Keratinocyte (primary cell): Measurements from ENCODE around the gene PKP4. TPM values are rescaled to one million over a fixed set of nuclear protein-coding genes. Genes with fewer than 3 reads are reported as not detected.
"Not testable (repeated sequence)": the region's sequence is repeated elsewhere in the genome, so short reads cannot be mapped to it uniquely, and the experiment has no call there.

Experiments used
- DNase-seq: peaks from one replicate; pipeline ENCODE4 v3.0.0-alpha.2; 2011; ENCODE audit warnings: low read depth, missing footprints, low spot score
- FAIRE-seq: peaks from 2 replicates; lab custom pipeline; 2011; peaks lifted over from hg19 to GRCh38; lab: Jason Lieb, UNC
- H2AFZ ChIP-seq: 2 replicates; pipeline ENCODE4 v1.6.0; 2012; ENCODE audit warnings: low read length, control low read depth, inconsistent platforms; ENCODE audit not compliant: control insufficient read depth
- H3K27ac ChIP-seq: 2 replicates; pipeline ENCODE4 v1.5.1; 2011; ENCODE audit warnings: low read length; ENCODE audit not compliant: control insufficient read depth, insufficient read depth
- H3K27me3 ChIP-seq: 3 replicates; pipeline ENCODE4 v1.6.0; 2011; ENCODE audit warnings: low read length; ENCODE audit not compliant: control insufficient read depth, insufficient read depth; ENCODE audit errors: extremely low read depth
- H3K36me3 ChIP-seq, 2 experiments: 2 replicates in 1 of 2; 3 replicates in 1 of 2; pipeline ENCODE4 v1.5.1; 2011; ENCODE audit warnings: low read length in 2 of 2, mild to moderate bottlenecking in 1 of 2; ENCODE audit not compliant: control insufficient read depth in 2 of 2, insufficient read depth in 2 of 2; ENCODE audit errors: extremely low read depth in 1 of 2
- H3K4me1 ChIP-seq: 3 replicates; pipeline ENCODE4 v1.5.1; 2011; ENCODE audit warnings: low read length; ENCODE audit not compliant: control insufficient read depth, insufficient read depth; ENCODE audit errors: extremely low read depth
- H3K4me2 ChIP-seq: 3 replicates; pipeline ENCODE4 v1.6.0; 2011; ENCODE audit warnings: low read depth, low read length; ENCODE audit not compliant: control insufficient read depth, insufficient read depth; ENCODE audit errors: extremely low read depth
- H3K4me3 ChIP-seq, 3 experiments: fragments of 200-600 bp in 1 of 3; sonication (generic) in 1 of 3; 2 replicates in 2 of 3; 3 replicates in 1 of 3; pipeline ENCODE4 v1.5.1; 2011 to 2016; ENCODE audit warnings: low read length in 3 of 3, mild to moderate bottlenecking in 3 of 3, control low read depth in 2 of 3, inconsistent platforms in 1 of 3, low read depth in 1 of 3, mixed read lengths in 1 of 3, mixed run types in 1 of 3, moderate library complexity in 1 of 3; ENCODE audit not compliant: control insufficient read depth in 2 of 3, insufficient read depth in 2 of 3; ENCODE audit errors: extremely low read depth in 1 of 3
- H3K79me2 ChIP-seq: 2 replicates; pipeline ENCODE4 v1.6.0; 2012; ENCODE audit warnings: low read length; ENCODE audit not compliant: control insufficient read depth, insufficient read depth
- H3K9ac ChIP-seq: 3 replicates; pipeline ENCODE4 v1.6.0; 2011; ENCODE audit warnings: low read length; ENCODE audit not compliant: control insufficient read depth, insufficient read depth; ENCODE audit errors: extremely low read depth
- H3K9me1 ChIP-seq: 3 replicates; pipeline ENCODE4 v1.6.0; 2011; ENCODE audit warnings: low read length; ENCODE audit not compliant: control insufficient read depth, insufficient read depth; ENCODE audit errors: extremely low read depth
- H3K9me3 ChIP-seq: 2 replicates; pipeline ENCODE4 v1.5.1; 2012; ENCODE audit warnings: low read depth, low read length; ENCODE audit not compliant: control insufficient read depth
- H4K20me1 ChIP-seq: 3 replicates; pipeline ENCODE4 v1.6.0; 2011; ENCODE audit warnings: low read length; ENCODE audit not compliant: control insufficient read depth, insufficient read depth; ENCODE audit errors: extremely low read depth
- CTCF ChIP-seq, 3 experiments: IDR thresholded peaks in 1 of 3; conservative IDR thresholded peaks in 1 of 3; optimal IDR thresholded peaks in 1 of 3; 2 replicates in 2 of 3; 3 replicates in 1 of 3; pipeline versions ENCODE3 to v1.5.1; 2011; ENCODE audit warnings: low read length in 3 of 3, mild to moderate bottlenecking in 3 of 3, moderate library complexity in 2 of 3, control low read depth in 1 of 3, inconsistent platforms in 1 of 3; ENCODE audit not compliant: insufficient read depth in 2 of 3; ENCODE audit errors: extremely low read depth in 1 of 3
- EZH2 ChIP-seq: IDR thresholded peaks from one replicate; pipeline ENCODE4 v1.6.1; 2012; ENCODE audit warnings: inconsistent platforms, mild to moderate bottlenecking, low read length, moderate library complexity
- dilution Hi-C: fragments of 300-500 bp; cut with MboI; formaldehyde crosslinking; loops from one replicate; pipeline ENCODE4 v1.7.0; 2020; ENCODE audit warnings: low sequenced_read_pairs; ENCODE audit not compliant: extremely low pct_ligation_motif_present
- polyA plus RNA-seq, 5 experiments: library from polyadenylated mRNA; depleted of rRNA in 3 of 5; stranded (reverse) in 3 of 5; stranded (forward) in 1 of 5; unstranded in 1 of 5; fragments of >200 nt; gene quantifications; 1 replicate in 1 of 5; 2 replicates in 3 of 5; 3 replicates in 1 of 5; pipeline versions ENCODE4 v1.2.1 to v1.2.3, GENCODE V29; 2011 to 2012; ENCODE audit warnings: missing spikeins in 2 of 5, low read depth in 1 of 5, low replicate concordance in 1 of 5

Gene PKP4
- polyA plus RNA-seq, 1 donor (not counting 4 experiments of a cell fraction or from before 2014, with no cell fraction given), result 43.8 TPM

DNA sequence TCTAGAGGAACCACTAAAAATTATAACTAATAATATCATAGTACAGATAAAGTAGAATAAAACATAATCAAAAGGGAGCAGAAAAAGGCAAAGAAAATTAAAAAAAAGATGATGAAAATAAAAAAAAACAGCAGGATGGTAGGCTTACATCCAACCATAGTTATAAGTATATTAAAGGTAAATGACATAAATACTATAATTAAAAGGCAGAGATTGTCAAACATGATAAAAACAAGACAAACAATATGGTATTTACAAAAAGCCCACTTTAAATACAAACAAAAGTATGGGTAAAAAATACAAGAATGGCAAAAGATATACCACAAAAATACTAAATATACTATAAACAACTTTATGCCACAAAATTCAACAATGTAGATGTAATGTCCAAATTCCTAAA is 24.6 kb upstream of the PKP4 start:
- Histone ChIP-seq H3K4me2 (no peak overlapping the region), H2AFZ (no peak overlapping the region), H3K9ac (no peak overlapping the region), H3K79me2 (no peaks in the 10 kb centered on the region), H4K20me1 (no peaks in the 10 kb centered on the region), H3K4me3 (no peak overlapping the region), H3K27ac (no peak overlapping the region), H3K4me1 (no peaks in the 10 kb centered on the region), H3K9me1 (no peaks in the 10 kb centered on the region), H3K27me3 (no peaks in the 10 kb centered on the region), H3K9me3 (no peaks in the 10 kb centered on the region), H3K36me3 (no peaks in the 10 kb centered on the region)
- dilution Hi-C loops, result no loop called here
- FAIRE-seq (no peak), DNase-seq (no peak)
- no peak for TF ChIP-seq CTCF (optimal IDR thresholded peaks at IDR 0.05 in 1 of 3, IDR thresholded peaks at IDR 0.05 in 1 of 3, conservative IDR thresholded peaks at IDR 0.05 in 1 of 3; ENCODE audit: extremely low read depth in 1 of 3, insufficient read depth in 2 of 3, low read length in 3 of 3)
- TF ChIP-seq EZH2, result no peak

- H3K79me2 ChIP-seq, H3K36me3 ChIP-seq, dilution Hi-C loops, H3K4me1 ChIP-seq, H3K4me2 ChIP-seq, DNase-seq, H3K27ac ChIP-seq, H2AFZ ChIP-seq, H3K9me1 ChIP-seq, H3K27me3 ChIP-seq, H3K9ac ChIP-seq, FAIRE-seq, H4K20me1 ChIP-seq, H3K4me3 ChIP-seq, H3K9me3 ChIP-seq: not testable (repeated sequence)
Measured at GRCh38 chr2:158433716-158434115, 23.0 kb upstream of the PKP4 start.

DNA sequence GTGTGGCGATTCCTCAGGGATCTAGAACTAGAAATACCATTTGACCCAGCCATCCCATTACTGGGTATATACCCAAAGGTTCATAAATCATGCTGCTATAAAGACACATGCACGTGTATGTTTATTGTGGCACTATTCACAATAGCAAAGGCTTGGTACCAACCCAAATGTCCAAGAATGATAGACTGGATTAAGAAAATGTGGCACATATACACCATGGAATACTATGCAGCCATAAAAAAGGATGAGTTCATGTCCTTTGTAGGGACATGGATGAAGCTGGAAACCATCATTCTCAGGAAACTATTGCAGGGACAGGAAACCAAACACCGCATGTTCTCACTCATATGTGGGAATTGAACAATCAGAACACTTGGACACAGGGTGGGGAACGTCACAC is 17.7 kb upstream of the PKP4 start:
- H3K36me3 ChIP-seq, H4K20me1 ChIP-seq, H3K9me3 ChIP-seq, H3K4me2 ChIP-seq, dilution Hi-C loops, H3K79me2 ChIP-seq, DNase-seq, H3K4me3 ChIP-seq, H3K4me1 ChIP-seq, H3K9me1 ChIP-seq, H2AFZ ChIP-seq, H3K9ac ChIP-seq, FAIRE-seq, H3K27ac ChIP-seq, H3K27me3 ChIP-seq: not testable (repeated sequence)
